ENCODE data around the gene FBXL15. TPM values are rescaled to one million over a fixed set of nuclear protein-coding genes. Genes with fewer than 3 reads are reported as not detected.

FBXL15 gene
- total and polyA plus RNA-seq, 2 of the 13 experiments (the other 11 are each of a cell fraction or from before 2014, with no cell fraction given), result 4.3 to 8.3 TPM

- TF ChIP-seq, protein P1, sequence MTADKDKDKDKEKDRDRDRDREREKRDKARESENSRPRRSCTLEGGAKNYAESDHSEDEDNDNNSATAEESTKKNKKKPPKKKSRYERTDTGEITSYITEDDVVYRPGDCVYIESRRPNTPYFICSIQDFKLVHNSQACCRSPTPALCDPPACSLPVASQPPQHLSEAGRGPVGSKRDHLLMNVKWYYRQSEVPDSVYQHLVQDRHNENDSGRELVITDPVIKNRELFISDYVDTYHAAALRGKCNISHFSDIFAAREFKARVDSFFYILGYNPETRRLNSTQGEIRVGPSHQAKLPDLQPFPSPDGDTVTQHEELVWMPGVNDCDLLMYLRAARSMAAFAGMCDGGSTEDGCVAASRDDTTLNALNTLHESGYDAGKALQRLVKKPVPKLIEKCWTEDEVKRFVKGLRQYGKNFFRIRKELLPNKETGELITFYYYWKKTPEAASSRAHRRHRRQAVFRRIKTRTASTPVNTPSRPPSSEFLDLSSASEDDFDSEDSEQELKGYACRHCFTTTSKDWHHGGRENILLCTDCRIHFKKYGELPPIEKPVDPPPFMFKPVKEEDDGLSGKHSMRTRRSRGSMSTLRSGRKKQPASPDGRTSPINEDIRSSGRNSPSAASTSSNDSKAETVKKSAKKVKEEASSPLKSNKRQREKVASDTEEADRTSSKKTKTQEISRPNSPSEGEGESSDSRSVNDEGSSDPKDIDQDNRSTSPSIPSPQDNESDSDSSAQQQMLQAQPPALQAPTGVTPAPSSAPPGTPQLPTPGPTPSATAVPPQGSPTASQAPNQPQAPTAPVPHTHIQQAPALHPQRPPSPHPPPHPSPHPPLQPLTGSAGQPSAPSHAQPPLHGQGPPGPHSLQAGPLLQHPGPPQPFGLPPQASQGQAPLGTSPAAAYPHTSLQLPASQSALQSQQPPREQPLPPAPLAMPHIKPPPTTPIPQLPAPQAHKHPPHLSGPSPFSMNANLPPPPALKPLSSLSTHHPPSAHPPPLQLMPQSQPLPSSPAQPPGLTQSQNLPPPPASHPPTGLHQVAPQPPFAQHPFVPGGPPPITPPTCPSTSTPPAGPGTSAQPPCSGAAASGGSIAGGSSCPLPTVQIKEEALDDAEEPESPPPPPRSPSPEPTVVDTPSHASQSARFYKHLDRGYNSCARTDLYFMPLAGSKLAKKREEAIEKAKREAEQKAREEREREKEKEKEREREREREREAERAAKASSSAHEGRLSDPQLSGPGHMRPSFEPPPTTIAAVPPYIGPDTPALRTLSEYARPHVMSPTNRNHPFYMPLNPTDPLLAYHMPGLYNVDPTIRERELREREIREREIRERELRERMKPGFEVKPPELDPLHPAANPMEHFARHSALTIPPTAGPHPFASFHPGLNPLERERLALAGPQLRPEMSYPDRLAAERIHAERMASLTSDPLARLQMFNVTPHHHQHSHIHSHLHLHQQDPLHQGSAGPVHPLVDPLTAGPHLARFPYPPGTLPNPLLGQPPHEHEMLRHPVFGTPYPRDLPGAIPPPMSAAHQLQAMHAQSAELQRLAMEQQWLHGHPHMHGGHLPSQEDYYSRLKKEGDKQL (CRISPR knock-in tag; IDR thresholded peaks at IDR 0.05; ENCODE audit: low read depth), result no peak
- TF ChIP-seq ZNF441 (CRISPR knock-in tag; IDR thresholded peaks at IDR 0.05; ENCODE audit: borderline replicate concordance) (peak; percentile 64; the same call in 1 of the 2 replicates), ZNF34 (CRISPR knock-in tag; IDR thresholded peaks at IDR 0.05; ENCODE audit: borderline replicate concordance) (no peak), ZNF556 (CRISPR knock-in tag; IDR thresholded peaks at IDR 0.05; ENCODE audit: borderline replicate concordance) (no peak; the same call in 1 of the 2 replicates), IKZF4 (CRISPR knock-in tag; IDR thresholded peaks at IDR 0.05; ENCODE audit: borderline replicate concordance, low read depth, not compliant biosample characterization) (peak; percentile 87), ZMYM3 (CRISPR knock-in tag; IDR thresholded peaks at IDR 0.05) (no peak), SMAD9 (CRISPR knock-in tag; IDR thresholded peaks at IDR 0.05) (peak; percentile 21; the same call in 1 of the 2 replicates), ATAD3A (CRISPR knock-in tag; IDR thresholded peaks at IDR 0.05) (no peak)
- TF ChIP-seq, protein P2, sequence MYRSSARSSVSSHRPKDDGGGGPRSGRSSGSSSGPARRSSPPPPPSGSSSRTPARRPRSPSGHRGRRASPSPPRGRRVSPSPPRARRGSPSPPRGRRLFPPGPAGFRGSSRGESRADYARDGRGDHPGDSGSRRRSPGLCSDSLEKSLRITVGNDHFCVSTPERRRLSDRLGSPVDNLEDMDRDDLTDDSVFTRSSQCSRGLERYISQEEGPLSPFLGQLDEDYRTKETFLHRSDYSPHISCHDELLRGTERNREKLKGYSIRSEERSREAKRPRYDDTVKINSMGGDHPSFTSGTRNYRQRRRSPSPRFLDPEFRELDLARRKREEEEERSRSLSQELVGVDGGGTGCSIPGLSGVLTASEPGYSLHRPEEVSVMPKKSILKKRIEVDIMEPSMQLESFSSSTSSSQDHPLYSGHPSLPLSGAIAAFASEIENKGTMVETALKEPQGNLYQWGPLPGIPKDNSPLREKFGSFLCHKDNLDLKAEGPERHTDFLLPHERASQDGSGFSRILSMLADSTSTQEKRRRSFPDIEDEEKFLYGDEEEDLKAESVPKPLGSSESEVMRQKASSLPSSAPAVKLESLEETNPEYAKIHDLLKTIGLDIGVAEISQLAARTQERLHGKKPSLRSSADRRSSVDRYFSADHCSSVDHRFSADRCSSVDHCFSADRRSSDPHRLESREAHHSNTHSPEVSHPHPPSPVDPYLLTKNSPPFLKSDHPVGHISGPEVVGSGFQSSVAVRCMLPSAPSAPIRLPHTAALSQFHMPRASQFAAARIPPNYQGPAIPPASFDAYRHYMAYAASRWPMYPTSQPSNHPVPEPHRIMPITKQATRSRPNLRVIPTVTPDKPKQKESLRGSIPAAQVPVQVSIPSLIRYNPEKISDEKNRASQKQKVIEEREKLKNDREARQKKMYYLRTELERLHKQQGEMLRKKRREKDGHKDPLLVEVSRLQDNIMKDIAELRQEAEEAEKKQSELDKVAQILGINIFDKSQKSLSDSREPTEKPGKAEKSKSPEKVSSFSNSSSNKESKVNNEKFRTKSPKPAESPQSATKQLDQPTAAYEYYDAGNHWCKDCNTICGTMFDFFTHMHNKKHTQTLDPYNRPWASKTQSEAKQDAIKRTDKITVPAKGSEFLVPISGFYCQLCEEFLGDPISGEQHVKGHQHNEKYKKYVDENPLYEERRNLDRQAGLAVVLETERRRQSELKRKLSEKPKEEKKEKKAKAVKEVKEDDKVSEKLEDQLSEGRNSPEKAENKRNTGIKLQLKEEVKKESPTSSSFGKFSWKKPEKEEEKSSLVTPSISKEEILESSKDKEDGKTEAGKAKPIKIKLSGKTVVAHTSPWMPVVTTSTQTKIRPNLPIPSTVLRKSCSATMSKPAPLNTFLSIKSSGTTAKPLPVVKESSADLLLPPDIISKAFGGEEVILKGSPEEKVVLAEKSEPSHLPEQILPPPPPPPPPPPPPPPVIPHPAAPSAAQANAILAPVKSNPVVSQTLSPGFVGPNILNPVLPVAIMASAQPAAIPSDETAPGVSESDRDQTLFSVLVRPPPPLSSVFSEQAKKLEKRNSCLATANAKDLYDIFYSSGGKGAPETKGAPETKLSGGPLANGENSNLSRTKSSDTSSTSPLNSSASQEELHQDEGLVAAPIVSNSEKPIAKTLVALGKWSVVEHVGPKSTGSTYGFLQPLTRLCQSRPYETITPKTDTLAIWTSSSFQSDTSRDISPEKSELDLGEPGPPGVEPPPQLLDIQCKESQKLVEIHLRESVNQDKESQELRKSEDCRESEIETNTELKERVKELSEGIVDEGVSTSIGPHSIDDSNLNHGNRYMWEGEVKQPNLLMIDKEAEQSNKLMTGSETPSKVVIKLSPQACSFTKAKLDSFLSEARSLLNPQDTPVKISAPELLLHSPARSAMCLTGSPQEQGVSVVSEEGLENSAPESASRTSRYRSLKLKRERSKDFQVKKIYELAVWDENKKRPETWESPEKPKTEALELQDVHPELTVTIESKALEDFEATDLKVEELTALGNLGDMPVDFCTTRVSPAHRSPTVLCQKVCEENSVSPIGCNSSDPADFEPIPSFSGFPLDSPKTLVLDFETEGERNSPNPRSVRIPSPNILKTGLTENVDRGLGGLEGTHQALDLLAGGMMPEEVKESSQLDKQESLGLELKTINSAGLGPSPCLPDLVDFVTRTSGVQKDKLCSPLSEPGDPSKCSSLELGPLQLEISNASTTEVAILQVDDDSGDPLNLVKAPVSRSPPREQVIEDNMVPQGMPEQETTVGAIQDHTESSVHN (CRISPR knock-in tag; IDR thresholded peaks at IDR 0.05), result no peak
- TF ChIP-seq, protein P3, sequence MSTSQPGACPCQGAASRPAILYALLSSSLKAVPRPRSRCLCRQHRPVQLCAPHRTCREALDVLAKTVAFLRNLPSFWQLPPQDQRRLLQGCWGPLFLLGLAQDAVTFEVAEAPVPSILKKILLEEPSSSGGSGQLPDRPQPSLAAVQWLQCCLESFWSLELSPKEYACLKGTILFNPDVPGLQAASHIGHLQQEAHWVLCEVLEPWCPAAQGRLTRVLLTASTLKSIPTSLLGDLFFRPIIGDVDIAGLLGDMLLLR (CRISPR knock-in tag; IDR thresholded peaks at IDR 0.05), result no peak
These were observed 11.7 kb downstream of the FBXL15 start, which contains the start of gene CUEDC2 (continued) for GRCh38 chr10:102432162-102432950.

Data from HepG2 (cell line).